ENCODE results near the gene FZD10. TPM values are rescaled to one million over a fixed set of nuclear protein-coding genes. Genes with fewer than 3 reads are reported as not detected.

FZD10 gene
- total and polyA plus RNA-seq, 10 donors, result 0.02 to 0.20 (median 0.11) TPM; not detected in 5

DNA sequence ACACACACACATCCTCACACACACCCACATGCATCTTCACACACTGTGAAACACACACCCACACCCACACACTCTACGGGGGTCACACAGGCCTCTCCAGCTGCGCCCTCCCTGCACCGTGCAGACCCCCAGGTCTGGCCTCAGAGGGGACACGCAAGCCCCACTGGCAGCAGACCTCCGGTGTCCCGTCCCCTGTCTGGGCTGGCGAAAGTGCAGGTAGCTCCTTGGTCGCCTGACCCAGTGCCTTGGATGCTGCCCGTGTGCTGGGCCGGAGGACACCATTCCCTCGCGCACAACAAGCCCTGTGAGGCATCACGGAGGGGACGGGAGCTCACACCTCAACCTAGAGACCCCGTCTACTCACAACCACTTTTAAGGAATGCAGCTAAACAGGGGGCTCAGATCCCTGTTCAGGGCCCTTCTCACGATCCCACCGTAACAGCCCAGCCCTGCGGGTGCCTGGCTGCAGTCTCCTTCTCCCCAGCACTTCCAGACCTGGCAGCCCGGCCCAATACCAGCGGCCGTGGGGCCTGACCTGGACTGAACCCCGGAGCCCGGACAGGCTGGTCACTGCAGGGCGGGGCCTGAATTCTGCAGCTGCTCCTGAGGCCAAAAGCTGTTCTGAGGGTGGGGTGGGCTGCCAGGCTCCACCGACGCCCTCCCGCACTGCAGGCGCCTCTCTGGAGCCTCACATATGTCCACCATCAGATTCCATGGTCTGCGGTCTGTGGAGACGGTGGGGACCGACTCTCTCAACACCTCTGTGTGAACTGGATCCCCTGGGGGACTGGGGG is 42.1 kb upstream of the FZD10 start:
- no peaks in the 10 kb centered on the region for H3K4me1 ChIP-seq
- no peak overlapping the region for H3K27ac ChIP-seq
- H3K4me3 ChIP-seq, result no peak overlapping the region
- intact Hi-C loops (cut with DNase I; ENCODE audit: low total_unique reads), result no loop called here
- peak; percentile 62 for DNase-seq
- WGBS, 5 donors, result 57 to 77% (median 71%) methylated on average over 17 to 31 of the region's 31 CpGs
- TF ChIP-seq POLR2AphosphoS5 (IDR thresholded peaks at IDR 0.05) (no peak), POLR2A (IDR thresholded peaks at IDR 0.05) (no peak), CTCF (IDR thresholded peaks at IDR 0.05 in 8 of 11, conservative IDR thresholded peaks at IDR 0.05 in 3 of 11) (no peak)
- no peaks in the 10 kb centered on the region for H3K9me3 ChIP-seq
- H3K36me3 ChIP-seq, result no peaks in the 10 kb centered on the region
- peaks cover 0 to 31% (median 0%) of the 10 kb centered on the region in 7 donors for H3K27me3 ChIP-seq (replicated peaks in 1 of 7)

DNA sequence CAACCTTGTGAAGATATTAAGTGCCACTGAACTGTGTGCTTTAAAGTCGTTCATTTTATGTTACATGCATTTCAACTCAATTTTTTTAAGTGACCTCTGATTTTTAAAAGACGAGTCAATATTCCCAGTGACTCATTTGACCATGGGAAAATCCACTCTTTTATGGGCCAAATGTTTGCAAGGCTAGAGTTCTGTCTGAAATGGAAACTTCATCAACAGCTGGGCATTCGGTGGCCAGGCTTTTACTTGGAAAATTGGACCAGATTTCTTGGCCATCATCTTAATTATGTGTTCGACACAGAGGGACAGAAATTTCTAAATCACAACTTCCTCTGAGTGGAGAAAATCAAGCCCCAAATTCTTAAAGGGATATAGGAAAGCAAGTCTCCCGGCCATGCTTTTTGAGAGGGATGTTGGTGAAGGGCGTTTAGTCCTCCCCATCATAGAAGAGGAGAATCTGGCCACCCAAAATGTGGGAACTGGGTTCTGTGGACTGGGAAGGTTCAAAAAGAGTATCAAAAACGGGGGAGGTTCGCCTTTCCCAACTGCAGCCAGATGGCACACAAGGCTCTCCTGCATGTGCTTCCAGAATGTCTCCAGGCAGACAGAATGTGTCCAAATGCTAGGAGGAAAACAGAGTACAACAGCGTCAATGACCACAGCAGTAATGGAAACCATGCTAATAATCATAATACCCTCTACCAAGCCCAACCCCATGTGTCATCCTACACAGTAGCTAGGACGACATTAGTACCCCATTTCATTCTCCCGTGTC is 40.9 kb upstream of the FZD10 start:
- H3K4me1 ChIP-seq, result no peaks in the 10 kb centered on the region
- peak; percentile 4 for DNase-seq
- H3K4me3 ChIP-seq, result no peak overlapping the region
- H3K36me3 ChIP-seq, result no peaks in the 10 kb centered on the region
- 58 to 64% (median 61%) methylated on average over 11 of the region's 11 CpGs for WGBS, 5 donors
- TF ChIP-seq POLR2AphosphoS5 (IDR thresholded peaks at IDR 0.05) (no peak), POLR2A (IDR thresholded peaks at IDR 0.05) (no peak), CTCF (IDR thresholded peaks at IDR 0.05 in 8 of 11, conservative IDR thresholded peaks at IDR 0.05 in 3 of 11) (no peak)
- intact Hi-C loops (cut with DNase I; ENCODE audit: low total_unique reads), result no loop called here
- no peak overlapping the region for H3K27ac ChIP-seq
- H3K9me3 ChIP-seq, result no peaks in the 10 kb centered on the region
- peaks cover 0 to 31% (median 0%) of the 10 kb centered on the region in 7 donors for H3K27me3 ChIP-seq (replicated peaks in 1 of 7)

DNA sequence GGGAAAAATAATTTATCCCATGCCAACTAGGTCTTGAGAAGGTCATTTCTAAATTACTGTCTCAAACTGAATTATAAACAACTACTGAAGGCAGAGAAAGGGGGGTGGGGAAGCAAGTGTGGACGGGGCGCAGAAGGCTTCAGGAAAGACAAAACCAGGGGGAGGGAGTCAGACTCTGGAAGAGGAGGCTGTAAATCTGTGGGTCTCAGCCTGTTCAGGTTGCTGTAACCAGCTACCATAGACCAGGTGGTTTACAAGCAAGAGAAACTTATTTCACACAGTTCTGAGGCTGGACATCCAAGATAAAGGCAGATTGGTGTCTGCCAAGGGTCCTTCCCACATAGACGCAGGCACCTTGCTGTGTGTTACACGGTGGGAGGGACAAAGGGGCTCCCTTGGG is 39.9 kb upstream of the FZD10 start:
- TF ChIP-seq CTCF (IDR thresholded peaks at IDR 0.05 in 8 of 11, conservative IDR thresholded peaks at IDR 0.05 in 3 of 11) (no peak), POLR2A (IDR thresholded peaks at IDR 0.05) (no peak), POLR2AphosphoS5 (IDR thresholded peaks at IDR 0.05) (no peak)
- WGBS, 5 donors, result 46 to 60% (median 50%) methylated on average over 4 of the region's 4 CpGs
- H3K4me3 ChIP-seq, result no peak overlapping the region
- H3K27ac ChIP-seq, result no peak overlapping the region
- no peaks in the 10 kb centered on the region for H3K4me1 ChIP-seq
- DNase-seq, result peak; percentile 21
- intact Hi-C loops (cut with DNase I; ENCODE audit: low total_unique reads), result no loop called here
- no peaks in the 10 kb centered on the region for H3K9me3 ChIP-seq
- H3K27me3 ChIP-seq (replicated peaks in 1 of 7), result peaks cover 0 to 29% (median 0%) of the 10 kb centered on the region in 7 donors
- H3K36me3 ChIP-seq, result no peaks in the 10 kb centered on the region

- H3K9me3 ChIP-seq, result peaks cover 0 to 14% (median 0%) of the 10 kb centered on the region in 8 donors
- no peaks in the 10 kb centered on the region for H3K36me3 ChIP-seq
- H3K4me1 ChIP-seq, result no peaks in the 10 kb centered on the region
- no peak for TF ChIP-seq CTCF (IDR thresholded peaks at IDR 0.05 in 8 of 11, conservative IDR thresholded peaks at IDR 0.05 in 3 of 11)
- no peak for TF ChIP-seq POLR2A (IDR thresholded peaks at IDR 0.05)
- no peak for TF ChIP-seq POLR2AphosphoS5 (IDR thresholded peaks at IDR 0.05)
- H3K27me3 ChIP-seq (replicated peaks in 1 of 7), result peaks cover 0 to 19% (median 0%) of the 10 kb centered on the region in 7 donors
- WGBS, 5 donors, result 84 to 93% (median 91%) methylated on average over 2 to 4 of the region's 4 CpGs
- no peak overlapping the region for H3K27ac ChIP-seq
- peak; percentile 45 for DNase-seq
- no peak overlapping the region for H3K4me3 ChIP-seq
- intact Hi-C loops (cut with DNase I; ENCODE audit: low total_unique reads), result no loop called here
Observed at GRCh38 chr12:130124106-130124505, 38.2 kb upstream of the FZD10 start.

Measured in spleen (tissue), 11 donors.